ENCODE results near the gene SERPINB13. TPM values are rescaled to one million over a fixed set of nuclear protein-coding genes. Genes with fewer than 3 reads are reported as not detected.

The SERPINB13 gene
- total RNA-seq, 4 donors from 2014 or later = 168 to 354 (median 201) TPM

DNA sequence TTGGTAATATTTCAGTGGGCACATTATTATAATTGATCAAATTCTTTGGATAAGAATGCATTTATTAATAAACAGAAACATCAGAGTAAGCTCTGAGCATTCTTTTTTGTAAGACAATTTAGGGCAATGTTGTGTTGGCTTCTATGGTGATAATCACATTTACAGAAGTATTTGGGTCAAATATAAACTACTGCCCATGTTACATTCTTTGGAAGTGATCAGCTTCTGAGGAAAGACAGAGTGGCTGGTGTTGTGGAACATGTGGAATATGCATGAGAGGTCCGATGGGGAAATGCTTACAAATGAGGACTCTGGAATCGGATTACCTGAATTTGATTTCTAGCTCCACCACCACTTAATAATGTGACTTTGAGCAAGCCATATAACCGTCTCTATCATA lies 19.4 kb downstream of the SERPINB13 start:
- 80 to 86% methylated on average over 3 of the region's 3 CpGs for WGBS, 2 donors
- no peak for DNase-seq
- intact Hi-C loops (cut with DNase I) = no loop called here
- no peaks in the 10 kb centered on the region for H3K9me3 ChIP-seq
- H3K27ac ChIP-seq = no peak overlapping the region
- H3K36me3 ChIP-seq = no peaks in the 10 kb centered on the region
- no peaks in the 10 kb centered on the region for H3K27me3 ChIP-seq
- no peak overlapping the region for H3K4me3 ChIP-seq
- peaks cover 0 to 31% (median 0%) of the 10 kb centered on the region in 3 donors for H3K4me1 ChIP-seq
- no peak for TF ChIP-seq POLR2A (IDR thresholded peaks at IDR 0.05)
- TF ChIP-seq, protein P1, sequence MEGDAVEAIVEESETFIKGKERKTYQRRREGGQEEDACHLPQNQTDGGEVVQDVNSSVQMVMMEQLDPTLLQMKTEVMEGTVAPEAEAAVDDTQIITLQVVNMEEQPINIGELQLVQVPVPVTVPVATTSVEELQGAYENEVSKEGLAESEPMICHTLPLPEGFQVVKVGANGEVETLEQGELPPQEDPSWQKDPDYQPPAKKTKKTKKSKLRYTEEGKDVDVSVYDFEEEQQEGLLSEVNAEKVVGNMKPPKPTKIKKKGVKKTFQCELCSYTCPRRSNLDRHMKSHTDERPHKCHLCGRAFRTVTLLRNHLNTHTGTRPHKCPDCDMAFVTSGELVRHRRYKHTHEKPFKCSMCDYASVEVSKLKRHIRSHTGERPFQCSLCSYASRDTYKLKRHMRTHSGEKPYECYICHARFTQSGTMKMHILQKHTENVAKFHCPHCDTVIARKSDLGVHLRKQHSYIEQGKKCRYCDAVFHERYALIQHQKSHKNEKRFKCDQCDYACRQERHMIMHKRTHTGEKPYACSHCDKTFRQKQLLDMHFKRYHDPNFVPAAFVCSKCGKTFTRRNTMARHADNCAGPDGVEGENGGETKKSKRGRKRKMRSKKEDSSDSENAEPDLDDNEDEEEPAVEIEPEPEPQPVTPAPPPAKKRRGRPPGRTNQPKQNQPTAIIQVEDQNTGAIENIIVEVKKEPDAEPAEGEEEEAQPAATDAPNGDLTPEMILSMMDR (IDR thresholded peaks at IDR 0.05) = no peak

DNA sequence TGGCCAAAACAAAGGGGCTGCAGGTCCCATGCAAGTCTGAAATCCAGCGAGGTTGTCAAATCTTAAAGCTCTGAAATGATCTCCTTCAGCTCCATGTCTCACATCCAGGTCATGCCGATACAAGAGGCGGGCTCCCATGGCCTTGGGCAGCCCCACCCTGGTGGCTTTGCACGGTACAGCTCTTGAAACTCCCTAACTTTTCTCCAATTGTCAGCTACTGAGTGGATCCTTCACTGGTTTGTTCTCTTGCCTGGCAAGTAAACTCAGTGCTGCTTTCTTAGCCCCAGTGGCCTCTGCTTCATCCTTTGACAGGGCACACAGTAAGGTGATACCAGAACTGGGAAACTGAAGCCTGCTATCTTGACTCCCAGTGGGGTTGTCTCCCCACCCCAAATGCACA lies 26.3 kb downstream of the SERPINB13 start:
- H3K4me3 ChIP-seq = no peak overlapping the region
- H3K4me1 ChIP-seq = peaks cover 0 to 20% (median 0%) of the 10 kb centered on the region in 3 donors
- H3K27ac ChIP-seq = peak overlapping the region in 2 of 4 donors; percentile 40 to 54
- no peaks in the 10 kb centered on the region for H3K36me3 ChIP-seq
- TF ChIP-seq, protein P1 (IDR thresholded peaks at IDR 0.05) = peak in 1 of 6 experiments; percentile 14
- TF ChIP-seq POLR2A (IDR thresholded peaks at IDR 0.05) = no peak
- no peak for DNase-seq
- H3K9me3 ChIP-seq = no peaks in the 10 kb centered on the region
- 70 to 85% methylated on average over 4 of the region's 4 CpGs for WGBS, 2 donors
- intact Hi-C loops (cut with DNase I) = no loop called here
- no peaks in the 10 kb centered on the region for H3K27me3 ChIP-seq

DNA sequence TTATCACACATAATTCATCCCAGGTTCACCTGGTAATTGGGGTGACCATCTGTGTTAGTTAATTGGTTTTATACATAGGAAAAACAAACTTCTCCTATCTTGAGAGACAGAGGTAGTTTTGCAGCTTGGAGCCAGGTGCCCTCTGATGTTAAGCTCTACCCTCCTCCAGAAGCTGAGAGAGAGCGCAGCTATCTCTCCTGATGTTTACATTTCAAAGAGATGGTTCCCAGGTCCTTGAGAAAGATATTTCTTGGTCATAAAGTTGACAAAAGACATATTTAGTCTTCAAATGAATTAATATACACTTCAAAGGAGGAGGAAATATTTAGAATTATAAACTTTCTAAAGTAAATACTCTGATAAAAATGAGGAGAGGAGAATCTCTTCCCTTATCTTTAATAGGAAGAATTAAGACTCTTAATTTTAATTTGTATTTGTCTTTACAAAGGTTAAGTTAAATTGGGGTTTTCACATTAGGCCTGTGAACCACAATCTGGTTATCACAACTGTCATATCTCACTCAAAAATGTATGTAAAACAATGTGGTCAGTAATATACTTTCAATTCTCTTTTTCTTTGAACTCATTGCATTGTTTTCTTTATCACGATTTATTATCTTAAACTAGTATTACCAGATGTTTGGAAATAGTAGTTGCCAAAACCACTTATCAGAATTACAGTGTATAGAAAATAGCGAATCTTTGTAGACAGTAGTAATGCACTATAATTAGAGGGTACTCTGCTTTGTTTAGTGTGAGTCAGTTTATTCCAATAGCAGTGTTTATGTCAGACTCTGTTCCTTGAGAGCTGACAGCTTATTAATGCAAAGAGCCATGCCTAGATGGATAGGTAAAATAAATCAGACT lies 30.1 kb downstream of the SERPINB13 start:
- WGBS, 2 donors = 33 to 35% methylated on average over 3 of the region's 3 CpGs
- intact Hi-C loops (cut with DNase I) = no loop called here
- no peak for DNase-seq

DNA sequence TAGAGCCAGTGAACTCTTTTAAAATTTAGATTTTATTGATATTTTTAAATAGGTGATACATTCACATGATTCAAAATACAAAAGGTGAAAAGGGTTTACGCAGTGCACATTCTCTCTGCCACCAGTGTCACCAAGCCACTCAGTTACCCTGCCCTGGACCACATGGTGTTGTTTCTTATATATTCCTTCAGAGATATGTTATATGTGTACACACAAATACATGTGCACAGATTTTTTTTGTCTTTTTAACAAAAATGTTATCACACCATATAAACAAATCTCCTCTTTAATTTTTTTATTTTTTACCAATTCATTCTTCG lies 30.7 kb downstream of the SERPINB13 start:
- WGBS, 2 donors = 73 to 80% methylated on average over 2 of the region's 2 CpGs
- Histone ChIP-seq H3K4me1 (peaks cover 0 to 19% (median 0%) of the 10 kb centered on the region in 3 donors), H3K27ac (no peak overlapping the region), H3K4me3 (no peak overlapping the region), H3K36me3 (no peaks in the 10 kb centered on the region), H3K9me3 (no peaks in the 10 kb centered on the region), H3K27me3 (no peaks in the 10 kb centered on the region)
- TF ChIP-seq, protein P1 (IDR thresholded peaks at IDR 0.05) = no peak
- TF ChIP-seq POLR2A (IDR thresholded peaks at IDR 0.05) = no peak
- intact Hi-C loops (cut with DNase I) = no loop called here
- DNase-seq = no peak

More for the DNA sequence above, 30.1 kb downstream of the SERPINB13 start:
- Histone ChIP-seq H3K4me1 (peaks cover 0 to 20% (median 0%) of the 10 kb centered on the region in 3 donors), H3K27ac (no peak overlapping the region), H3K27me3 (no peaks in the 10 kb centered on the region), H3K4me3 (no peak overlapping the region), H3K36me3 (no peaks in the 10 kb centered on the region), H3K9me3 (no peaks in the 10 kb centered on the region)
- no peak for TF ChIP-seq POLR2A (IDR thresholded peaks at IDR 0.05)
- TF ChIP-seq, protein P1 (IDR thresholded peaks at IDR 0.05) = no peak

DNA sequence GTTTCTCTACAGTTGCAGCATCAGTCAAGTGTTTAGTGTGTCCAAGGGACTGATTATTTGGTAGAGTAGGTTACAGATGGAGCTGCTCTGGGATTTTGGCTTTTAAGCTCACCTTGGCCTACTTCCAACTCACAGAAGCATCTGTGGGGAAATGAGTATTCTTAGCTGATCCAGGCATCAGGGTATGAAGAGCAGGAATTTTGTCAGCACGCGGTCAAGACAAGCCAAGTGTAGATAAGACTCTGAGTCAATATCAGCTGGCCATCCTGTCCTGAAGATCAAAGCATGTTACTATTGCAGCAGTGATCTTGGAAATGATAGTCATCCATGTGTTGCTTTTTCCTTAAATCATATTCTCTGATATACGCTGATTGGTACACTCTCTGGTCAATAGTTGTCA lies 32.5 kb downstream of the SERPINB13 start:
- intact Hi-C loops (cut with DNase I) = no loop called here
- Histone ChIP-seq H3K9me3 (peaks cover 0 to 5% (median 5%) of the 10 kb centered on the region in 3 donors), H3K27ac (no peak overlapping the region), H3K27me3 (no peaks in the 10 kb centered on the region), H3K4me1 (peaks cover 0 to 1% (median 0%) of the 10 kb centered on the region in 3 donors), H3K4me3 (no peak overlapping the region), H3K36me3 (no peaks in the 10 kb centered on the region)
- TF ChIP-seq, protein P1 (IDR thresholded peaks at IDR 0.05) = no peak
- TF ChIP-seq POLR2A (IDR thresholded peaks at IDR 0.05) = no peak
- no peak for DNase-seq
- 82 to 86% methylated on average over 3 of the region's 3 CpGs for WGBS, 2 donors

Measured in esophagus squamous epithelium (tissue), 5 donors.